ENCODE measurements around the gene ARHGAP8.

DNA sequence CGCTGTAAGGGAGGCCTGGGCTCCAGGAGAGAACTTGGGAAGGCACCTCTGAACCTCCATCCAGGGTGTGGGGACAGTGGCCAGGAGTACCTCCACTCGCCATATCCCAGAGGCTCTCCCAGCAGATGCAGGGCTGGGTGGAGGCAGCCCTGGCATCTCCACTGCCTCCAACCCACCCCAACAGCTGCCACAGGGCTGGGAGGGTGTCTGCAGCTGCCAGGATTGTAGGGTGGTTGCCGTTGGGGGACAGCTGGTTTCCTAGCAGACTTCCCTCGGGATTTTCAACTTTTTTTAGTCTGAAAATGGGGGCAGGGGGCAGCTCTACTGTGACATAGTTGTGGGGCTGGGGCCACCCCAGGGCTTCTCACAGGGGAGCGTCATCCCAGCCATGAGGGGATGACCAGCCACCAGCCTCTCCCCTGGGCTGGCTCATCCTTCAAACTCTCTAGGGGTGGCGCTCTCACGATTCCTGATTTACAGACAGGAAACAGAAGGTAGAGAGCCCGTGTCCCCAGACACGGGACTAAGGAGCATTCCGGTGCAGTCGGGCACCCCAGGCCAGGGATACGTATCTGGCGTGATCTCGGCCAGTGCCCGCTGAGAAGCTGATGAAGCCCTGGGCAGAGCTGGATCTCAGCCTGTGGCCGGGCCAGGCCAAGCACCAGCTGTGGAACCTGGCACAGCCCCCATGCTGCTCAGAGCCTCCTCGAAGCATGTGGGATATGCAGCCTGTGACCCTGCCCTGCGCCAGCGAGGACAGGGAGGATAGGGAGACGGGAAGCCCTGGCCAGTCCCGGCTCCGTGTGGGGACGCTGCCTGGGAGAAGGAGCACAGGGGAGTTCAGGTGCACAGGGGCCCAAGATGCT, 40.5 kb upstream of the ARHGAP8 start:
- TF ChIP-seq CTCF (IDR thresholded peaks at IDR 0.05; ENCODE audit: low read depth, low read length) (no peak), POLR2A (IDR thresholded peaks at IDR 0.05; ENCODE audit: extremely low read depth, insufficient read length) (no peak)
- TF ChIP-seq, protein P1, sequence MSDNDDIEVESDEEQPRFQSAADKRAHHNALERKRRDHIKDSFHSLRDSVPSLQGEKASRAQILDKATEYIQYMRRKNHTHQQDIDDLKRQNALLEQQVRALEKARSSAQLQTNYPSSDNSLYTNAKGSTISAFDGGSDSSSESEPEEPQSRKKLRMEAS (IDR thresholded peaks at IDR 0.05; ENCODE audit: low read depth, low read length) = no peak
